Measurements from ENCODE around the gene ABCC8. TPM values are rescaled to one million over a fixed set of nuclear protein-coding genes. Genes with fewer than 3 reads are reported as not detected.

Gene ABCC8
- polyA plus RNA-seq, 1 experiment, result not detected

DNA sequence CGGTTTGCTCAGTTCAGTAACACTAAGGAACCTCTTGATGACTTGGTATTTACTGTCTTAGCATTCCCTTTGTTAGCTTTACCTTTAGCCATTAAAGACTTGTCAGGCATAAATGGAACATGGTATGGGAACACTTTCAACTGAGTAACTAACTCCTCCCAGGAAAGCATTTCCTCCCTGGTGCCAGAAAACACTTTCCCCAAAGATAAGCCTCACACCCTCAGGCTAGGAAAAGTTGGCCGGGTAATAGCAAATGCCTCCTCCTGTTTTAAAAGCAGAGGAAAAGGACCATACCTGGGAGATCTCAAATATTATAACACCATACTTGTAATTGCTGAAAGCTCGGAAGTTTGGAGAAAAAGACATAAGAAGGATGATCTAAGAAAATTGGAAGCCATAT, 100.2 kb downstream of the ABCC8 start:
- DNase-seq (ENCODE audit: low read depth, low spot score), result no peak
- Histone ChIP-seq H3K27me3 (ENCODE audit: control insufficient read depth, insufficient read depth, low read length) (no peaks in the 10 kb centered on the region), H3K4me3 (ENCODE audit: low read depth, low read length) (no peak overlapping the region), H3K27ac (ENCODE audit: low read depth, low read length) (no peak overlapping the region), H3K9me3 (ENCODE audit: control insufficient read depth, insufficient read depth, low read length) (peaks cover 18% of the 10 kb centered on the region)
- TF ChIP-seq, protein P1, sequence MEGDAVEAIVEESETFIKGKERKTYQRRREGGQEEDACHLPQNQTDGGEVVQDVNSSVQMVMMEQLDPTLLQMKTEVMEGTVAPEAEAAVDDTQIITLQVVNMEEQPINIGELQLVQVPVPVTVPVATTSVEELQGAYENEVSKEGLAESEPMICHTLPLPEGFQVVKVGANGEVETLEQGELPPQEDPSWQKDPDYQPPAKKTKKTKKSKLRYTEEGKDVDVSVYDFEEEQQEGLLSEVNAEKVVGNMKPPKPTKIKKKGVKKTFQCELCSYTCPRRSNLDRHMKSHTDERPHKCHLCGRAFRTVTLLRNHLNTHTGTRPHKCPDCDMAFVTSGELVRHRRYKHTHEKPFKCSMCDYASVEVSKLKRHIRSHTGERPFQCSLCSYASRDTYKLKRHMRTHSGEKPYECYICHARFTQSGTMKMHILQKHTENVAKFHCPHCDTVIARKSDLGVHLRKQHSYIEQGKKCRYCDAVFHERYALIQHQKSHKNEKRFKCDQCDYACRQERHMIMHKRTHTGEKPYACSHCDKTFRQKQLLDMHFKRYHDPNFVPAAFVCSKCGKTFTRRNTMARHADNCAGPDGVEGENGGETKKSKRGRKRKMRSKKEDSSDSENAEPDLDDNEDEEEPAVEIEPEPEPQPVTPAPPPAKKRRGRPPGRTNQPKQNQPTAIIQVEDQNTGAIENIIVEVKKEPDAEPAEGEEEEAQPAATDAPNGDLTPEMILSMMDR (IDR thresholded peaks at IDR 0.05; ENCODE audit: low read depth, low read length), result no peak
- ChIA-PET POLR2A (no interaction called here), CTCF (interaction anchor here (2.6 kb wide), 1 partner anchor 7 kb away, joined by 13 read pairs; no protein-coding TSS in a partner anchor)

DNA sequence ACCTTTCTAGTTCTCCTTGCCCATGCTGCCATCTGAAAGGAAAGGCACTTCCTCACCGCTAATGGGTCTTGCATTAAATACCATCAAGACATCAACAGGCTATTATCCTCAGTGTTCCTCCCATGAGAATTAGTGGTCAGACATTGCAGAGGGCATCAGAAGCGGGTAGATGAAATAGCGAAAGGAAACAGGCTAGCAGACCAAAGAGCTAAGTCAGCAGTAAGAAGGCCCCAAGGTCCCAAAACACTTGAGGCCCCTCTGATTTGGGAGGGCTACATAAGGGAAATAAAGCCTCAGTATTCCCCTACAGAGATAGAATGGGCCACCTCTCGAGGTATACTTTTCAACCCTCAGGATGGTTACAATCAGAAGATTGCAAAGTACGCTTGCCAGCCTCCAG, 101.1 kb downstream of the ABCC8 start:
- H3K4me3 ChIP-seq (ENCODE audit: low read depth, low read length), result no peak overlapping the region
- DNase-seq (ENCODE audit: low read depth, low spot score), result no peak
- H3K9me3 ChIP-seq (ENCODE audit: control insufficient read depth, insufficient read depth, low read length), result peaks cover 23% of the 10 kb centered on the region
- POLR2A ChIA-PET, result no interaction called here
- H3K27me3 ChIP-seq (ENCODE audit: control insufficient read depth, insufficient read depth, low read length), result no peaks in the 10 kb centered on the region
- TF ChIP-seq, protein P1 (IDR thresholded peaks at IDR 0.05; ENCODE audit: low read depth, low read length), result no peak
- H3K27ac ChIP-seq (ENCODE audit: low read depth, low read length), result no peak overlapping the region
- CTCF ChIA-PET, result interaction anchor here (1.4 to 2.6 kb wide), 2 partner anchors 8 to 22 kb away, joined by 4 to 13 read pairs; no protein-coding TSS in a partner anchor

DNA sequence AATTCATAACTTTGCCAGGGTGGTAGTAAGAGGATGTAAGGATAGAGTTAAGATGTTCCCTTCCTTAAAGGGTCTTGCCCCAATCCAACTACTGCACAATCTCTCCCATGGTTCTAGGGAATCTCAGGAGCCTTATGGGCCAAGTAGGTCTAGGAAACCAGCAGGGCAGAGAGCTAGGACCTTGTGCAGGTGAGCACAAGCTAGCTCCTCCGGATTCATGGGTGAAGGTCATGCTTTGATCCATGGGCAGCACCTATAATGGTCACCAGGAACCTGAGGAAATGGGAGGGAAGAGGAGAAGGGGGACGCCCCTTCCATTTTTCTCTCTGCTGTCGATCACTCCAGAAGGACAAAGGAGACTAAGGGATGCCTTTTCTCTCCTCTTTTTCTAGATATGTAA, 105.0 kb downstream of the ABCC8 start:
- no peak for DNase-seq (ENCODE audit: low read depth, low spot score)
- ChIA-PET CTCF (interaction anchor here (1.9 kb wide), 2 partner anchors 12 to 17 kb away, joined by 6 to 7 read pairs; no protein-coding TSS in a partner anchor), POLR2A (interaction anchor here (0.5 kb wide), 1 partner anchor 356 kb away, joined by 3 read pairs; no protein-coding TSS in a partner anchor)
- Histone ChIP-seq H3K4me3 (ENCODE audit: low read depth, low read length) (no peak overlapping the region), H3K27ac (ENCODE audit: low read depth, low read length) (no peak overlapping the region), H3K9me3 (ENCODE audit: control insufficient read depth, insufficient read depth, low read length) (peaks cover 35% of the 10 kb centered on the region), H3K27me3 (ENCODE audit: control insufficient read depth, insufficient read depth, low read length) (no peaks in the 10 kb centered on the region)
- TF ChIP-seq, protein P1 (IDR thresholded peaks at IDR 0.05; ENCODE audit: low read depth, low read length), result no peak

DNA sequence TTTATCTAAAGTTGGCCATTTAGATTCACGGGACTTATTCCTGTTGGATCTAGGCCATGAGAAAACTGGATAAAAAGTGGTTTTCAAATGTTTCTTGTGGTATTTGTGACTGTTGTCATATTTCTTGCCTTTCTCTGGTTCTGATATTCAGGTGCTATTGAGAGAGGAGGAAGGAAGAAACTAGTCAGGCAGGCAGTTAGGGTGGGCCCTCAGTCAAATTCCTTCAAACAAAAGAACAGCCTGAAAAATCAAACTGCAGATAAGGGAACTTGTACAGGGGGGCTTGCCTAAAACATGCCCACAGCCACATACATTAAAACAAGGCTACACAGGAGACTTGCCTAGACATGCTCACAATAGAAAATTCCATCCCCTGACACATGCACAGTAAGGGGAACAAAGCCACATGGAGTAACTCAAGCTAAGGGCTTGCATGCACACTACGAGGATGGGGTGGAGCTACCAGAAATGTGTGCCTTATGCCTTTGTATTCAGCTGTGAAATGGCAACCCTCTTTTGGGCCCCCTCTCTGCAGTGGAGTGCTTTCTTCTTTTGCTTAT, 106.9 kb downstream of the ABCC8 start:
- peaks cover 35% of the 10 kb centered on the region for H3K9me3 ChIP-seq (ENCODE audit: control insufficient read depth, insufficient read depth, low read length)
- no peak for DNase-seq (ENCODE audit: low read depth, low spot score)
- ChIA-PET CTCF (interaction anchor here (1.3 to 1.9 kb wide), 2 partner anchors 14 to 15 kb away, joined by 3 to 6 read pairs; no protein-coding TSS in a partner anchor), POLR2A (no interaction called here)
- H3K4me3 ChIP-seq (ENCODE audit: low read depth, low read length), result no peak overlapping the region
- TF ChIP-seq, protein P1 (IDR thresholded peaks at IDR 0.05; ENCODE audit: low read depth, low read length), result no peak
- H3K27ac ChIP-seq (ENCODE audit: low read depth, low read length), result no peak overlapping the region
- no peaks in the 10 kb centered on the region for H3K27me3 ChIP-seq (ENCODE audit: control insufficient read depth, insufficient read depth, low read length)

DNA sequence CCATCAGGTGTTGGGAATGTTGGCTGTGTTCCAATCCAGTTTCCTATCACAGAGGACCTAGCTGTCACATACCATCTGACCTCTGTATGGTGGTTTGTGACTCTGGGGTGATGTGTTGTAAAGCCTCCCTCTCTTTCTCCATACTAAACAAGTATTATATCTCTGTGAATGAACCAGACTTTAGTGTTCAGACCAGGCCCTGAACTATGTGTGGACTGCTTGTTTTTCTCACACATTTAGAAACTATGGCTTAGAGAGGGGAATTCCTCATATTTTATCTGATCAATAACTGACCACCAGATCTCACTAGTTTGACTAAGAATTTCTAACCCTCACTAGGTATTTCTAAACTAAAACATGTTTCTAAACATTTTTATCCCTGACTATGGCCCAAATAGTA, 107.6 kb downstream of the ABCC8 start:
- ChIA-PET POLR2A (no interaction called here), CTCF (interaction anchor here (0.6 to 1.3 kb wide), 2 partner anchors 14 to 240 kb away, joined by 3 read pairs; no protein-coding TSS in a partner anchor)
- Histone ChIP-seq H3K27ac (ENCODE audit: low read depth, low read length) (no peak overlapping the region), H3K9me3 (ENCODE audit: control insufficient read depth, insufficient read depth, low read length) (peaks cover 35% of the 10 kb centered on the region), H3K27me3 (ENCODE audit: control insufficient read depth, insufficient read depth, low read length) (no peaks in the 10 kb centered on the region), H3K4me3 (ENCODE audit: low read depth, low read length) (no peak overlapping the region)
- DNase-seq (ENCODE audit: low read depth, low spot score), result no peak
- TF ChIP-seq, protein P1 (IDR thresholded peaks at IDR 0.05; ENCODE audit: low read depth, low read length), result no peak

Measured in AG04450 (cell line).